HG02678 (cell line): Measurements from ENCODE around the gene CDC42EP5.
"Not testable (repeated sequence)": the region's sequence is repeated elsewhere in the genome, so short reads cannot be mapped to it uniquely, and the experiment has no call there.

ENCODE experiments used
- ATAC-seq: cut with Tn5 transposase; IDR thresholded peaks from one replicate; pipeline ENCODE4 v1.9.1; 2021; ENCODE audit warnings: mild to moderate bottlenecking, moderate library complexity; ENCODE audit not compliant: unreplicated experiment

The CDC42EP5 gene

GRCh38 chr19:54449701-54450069 is 23.4 kb downstream of the CDC42EP5 start:
- no peak for ATAC-seq

- peak; percentile 87 for ATAC-seq
These were observed 24.1 kb downstream of the CDC42EP5 start, which contains the start of gene LENG8 for GRCh38 chr19:54448774-54449700. LENG8 (plus strand) TSS chr19:54449199; CDS start chr19:54451345, 2,146 bp downstream.

DNA sequence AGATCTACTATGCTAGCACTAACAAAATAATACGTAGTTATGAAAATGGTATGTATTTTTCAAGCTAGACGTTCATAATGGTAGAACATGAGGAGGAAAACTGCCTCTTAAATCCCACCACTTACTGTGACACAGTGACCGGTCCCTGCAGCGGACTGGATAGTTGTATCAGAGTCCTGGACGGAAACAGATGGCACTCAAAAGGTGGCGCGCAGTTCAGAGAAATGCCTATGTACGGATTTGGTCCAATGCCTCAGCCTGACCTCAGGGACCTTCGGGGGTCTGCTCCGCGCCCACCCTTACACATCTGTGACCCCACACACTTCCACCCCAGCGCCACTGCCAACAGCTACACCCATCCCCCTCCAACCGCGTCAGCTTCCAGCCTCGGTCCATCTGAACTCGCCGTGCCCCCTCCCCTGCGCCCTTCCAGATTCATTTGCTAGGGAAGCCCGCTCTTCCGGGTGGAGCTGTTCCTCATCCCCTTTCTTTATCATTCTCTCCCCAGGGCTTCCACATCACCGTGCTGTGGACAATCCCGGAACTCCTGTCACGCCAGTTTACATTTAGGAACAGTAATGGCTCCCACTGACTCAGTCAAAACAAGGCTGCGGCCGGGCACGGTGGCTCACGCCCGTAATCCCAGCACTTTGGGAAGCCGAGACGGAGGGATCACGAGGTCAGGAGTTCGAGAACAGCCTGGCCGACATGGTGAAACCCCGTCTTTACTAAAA is 24.9 kb downstream of the CDC42EP5 start:
- ATAC-seq: peak; percentile 10

DNA sequence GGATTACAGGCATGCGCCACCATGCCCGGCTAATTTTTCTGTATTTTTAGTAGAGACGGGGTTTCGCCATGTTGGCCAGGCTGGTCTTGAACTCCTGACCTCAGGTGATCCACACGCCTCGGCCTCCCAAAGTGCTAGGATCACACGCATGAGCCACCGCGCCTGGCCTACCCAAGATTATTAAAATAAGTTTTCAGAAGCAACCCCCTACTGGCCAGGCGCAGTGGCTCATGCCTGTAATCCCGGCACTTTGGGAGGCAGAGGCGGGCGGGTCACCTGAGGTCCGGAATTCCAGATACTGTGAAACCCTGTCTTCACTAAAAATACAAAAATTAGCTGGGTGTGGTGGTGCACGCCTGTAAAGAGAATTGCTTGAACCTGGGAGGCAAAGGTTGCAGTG is 26.7 kb downstream of the CDC42EP5 start:
- ATAC-seq: not testable (repeated sequence)

GRCh38 chr19:54444737-54445136 is 28.4 kb downstream of the CDC42EP5 start:
- no peak for ATAC-seq

GRCh38 chr19:54440641-54441040 is 32.5 kb downstream of the CDC42EP5 start:
- ATAC-seq: no peak

DNA sequence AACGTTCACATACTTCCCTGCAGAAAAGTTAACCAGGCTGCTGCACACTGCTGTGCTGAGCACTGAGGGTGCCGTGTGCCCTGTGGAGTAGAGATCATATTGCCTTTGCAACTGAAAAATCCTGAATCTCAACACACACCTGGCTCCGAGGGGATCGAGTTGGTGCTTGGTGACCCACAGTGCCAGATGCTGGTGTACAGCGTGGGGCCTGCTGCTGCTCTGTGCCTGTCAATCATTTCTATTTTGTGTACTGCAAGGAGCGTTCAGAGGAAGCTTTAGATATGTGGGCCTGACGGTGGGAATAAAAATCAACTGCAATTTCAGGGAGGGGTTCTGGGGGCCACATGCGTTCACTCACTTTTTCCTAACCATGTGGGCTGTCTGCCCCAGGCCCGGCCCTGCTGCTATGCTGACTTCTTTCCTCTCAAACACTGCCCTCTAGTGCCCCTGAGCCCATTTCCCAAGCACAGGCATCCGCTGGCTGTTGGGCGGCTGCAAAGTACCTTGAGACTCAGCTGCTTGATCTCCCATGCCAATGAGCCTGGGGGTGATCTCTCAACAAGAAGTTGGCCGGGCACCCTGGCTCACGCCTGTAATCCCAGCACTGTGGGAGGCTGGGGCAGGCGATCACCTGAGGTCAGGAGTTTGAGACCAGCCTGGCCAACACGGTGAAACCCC is 33.8 kb downstream of the CDC42EP5 start:
- no peak for ATAC-seq

DNA sequence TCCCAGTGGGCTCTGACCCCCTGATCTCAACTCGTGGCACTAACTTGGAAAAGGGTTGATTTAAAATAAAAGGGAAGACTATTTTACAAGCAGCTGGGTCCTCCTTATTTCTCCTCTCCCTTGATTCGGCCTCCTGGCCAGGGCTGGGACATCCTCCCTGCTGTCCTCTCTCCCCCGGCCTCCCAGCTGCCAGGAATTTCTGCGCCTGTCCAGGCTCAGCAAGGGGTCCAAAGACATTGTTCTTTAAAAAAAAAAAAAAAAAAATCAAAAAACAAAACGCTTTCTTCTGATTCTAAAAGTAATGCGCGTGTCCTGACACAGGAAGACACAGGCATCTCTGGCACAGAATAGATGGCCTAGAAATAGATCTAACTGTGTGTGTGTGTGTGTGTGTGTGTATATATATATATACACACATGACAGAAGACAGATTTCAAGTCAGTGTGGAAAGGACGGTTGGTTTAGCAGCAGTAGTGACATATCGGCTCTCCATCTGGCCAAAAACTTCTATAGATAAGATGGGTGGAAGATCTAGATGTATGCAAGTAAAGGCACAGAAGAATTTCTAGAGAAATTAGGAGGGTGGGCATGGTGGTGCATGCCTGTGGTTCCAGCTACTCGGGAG is 36.4 kb downstream of the CDC42EP5 start:
- no peak for ATAC-seq

DNA sequence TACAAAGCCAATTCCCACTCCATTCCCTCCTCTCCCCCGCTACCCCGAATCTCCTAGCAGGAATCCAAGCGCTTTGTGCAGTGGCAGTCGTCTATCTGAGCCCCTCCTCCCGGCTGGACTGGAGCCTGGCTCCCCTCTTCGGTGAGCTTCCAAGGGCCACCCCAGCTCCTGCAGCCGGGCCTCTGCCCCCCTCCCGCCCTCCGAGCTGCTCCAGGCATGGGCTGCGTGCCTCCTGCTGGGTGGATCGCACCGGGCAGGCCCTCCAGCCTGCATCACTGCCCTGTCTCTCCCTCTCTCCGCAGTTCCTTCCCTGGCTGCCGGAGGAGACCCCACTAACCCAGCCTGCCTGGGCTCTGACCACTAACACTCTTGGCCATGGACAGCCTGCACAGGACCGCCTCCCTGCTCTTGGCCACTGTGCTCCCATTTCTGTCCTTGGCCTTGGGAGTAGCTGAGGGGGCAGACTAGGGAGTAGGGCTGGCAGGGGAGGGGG is 37.0 kb downstream of the CDC42EP5 start:
- ATAC-seq: no peak

- no peak for ATAC-seq
These were observed 37.5 kb downstream of the CDC42EP5 start for GRCh38 chr19:54435551-54436016.

DNA sequence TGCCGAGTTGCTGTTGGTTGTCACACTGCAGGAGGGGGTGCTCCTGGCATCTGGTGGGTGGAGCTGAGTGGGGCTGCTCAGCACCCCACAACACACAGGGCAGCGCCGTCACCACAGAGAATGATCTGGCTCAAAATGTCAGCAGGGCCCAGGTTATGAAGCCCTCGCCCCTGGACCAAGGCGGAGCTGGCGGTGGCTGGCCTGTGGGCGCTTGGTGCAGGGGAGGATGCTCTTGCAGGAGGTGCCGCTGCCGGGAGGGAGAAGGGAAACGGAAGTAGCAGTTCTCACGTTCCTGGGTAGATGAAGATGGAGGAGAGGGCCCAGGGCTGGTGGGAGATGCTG is 38.3 kb downstream of the CDC42EP5 start:
- no peak for ATAC-seq

- no peak for ATAC-seq
These were observed 38.8 kb downstream of the CDC42EP5 start for GRCh38 chr19:54434112-54434872.

GRCh38 chr19:54433697-54434096 is 39.4 kb downstream of the CDC42EP5 start:
- no peak for ATAC-seq

DNA sequence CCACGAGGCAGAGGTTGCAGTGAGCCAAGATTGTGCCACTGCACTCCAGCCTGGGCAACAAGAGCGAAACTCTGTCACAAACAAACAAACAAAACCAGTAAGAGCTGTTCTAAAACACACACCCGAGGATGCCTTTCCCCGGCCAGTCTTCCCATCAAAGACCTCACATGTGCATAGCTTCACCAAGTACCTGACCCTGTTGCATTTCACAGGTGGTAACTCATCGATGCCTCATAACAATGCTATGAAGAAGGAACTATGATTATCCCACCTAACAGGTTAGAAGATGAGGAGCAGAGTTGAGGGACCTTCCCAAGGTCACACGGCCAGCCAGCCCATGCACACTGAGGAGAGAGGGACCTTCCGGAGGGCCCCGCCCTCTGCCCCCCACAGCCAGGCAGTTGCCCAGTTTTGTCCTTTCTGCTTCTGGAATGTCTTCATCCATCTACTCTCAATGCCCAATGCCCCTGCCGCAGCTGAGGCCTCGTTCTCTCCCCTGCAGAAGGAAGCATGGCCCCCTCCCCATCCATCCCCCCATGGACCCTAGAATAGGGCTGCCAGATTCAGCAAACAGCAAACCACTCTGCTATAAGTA is 40.9 kb downstream of the CDC42EP5 start:
- no peak for ATAC-seq

DNA sequence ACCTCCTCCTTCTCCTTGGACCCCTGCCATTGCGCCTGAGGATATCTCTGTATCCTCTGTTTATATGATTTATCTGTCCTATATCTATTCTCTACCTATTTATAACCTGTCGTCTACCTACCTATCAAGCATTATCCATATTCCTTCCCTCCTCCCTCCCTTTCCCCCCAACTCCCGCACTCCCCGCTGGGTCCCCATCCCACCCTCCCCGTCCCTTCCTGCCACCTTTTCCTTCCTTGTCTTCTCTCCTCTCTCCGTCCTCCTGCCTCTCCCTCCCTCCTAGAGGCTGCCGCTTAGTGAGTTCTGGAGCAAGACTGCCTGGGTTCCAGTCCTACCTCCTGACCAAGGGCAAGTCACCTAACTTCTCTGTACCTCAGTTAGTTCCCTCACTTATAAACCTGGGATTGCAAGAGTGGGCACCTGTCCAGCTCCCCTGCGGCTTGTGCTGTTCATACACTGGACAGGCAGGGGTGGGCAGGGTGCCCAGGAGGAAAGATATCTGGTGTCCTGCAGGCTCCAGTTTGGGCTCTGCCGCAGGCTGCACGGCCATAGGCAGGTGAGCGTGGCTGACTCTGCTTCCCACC is 41.7 kb downstream of the CDC42EP5 start:
- ATAC-seq: no peak

GRCh38 chr19:54430306-54431254 is 42.5 kb downstream of the CDC42EP5 start:
- ATAC-seq: no peak

GRCh38 chr19:54429545-54430227 is 43.4 kb downstream of the CDC42EP5 start:
- no peak for ATAC-seq

- no peak for ATAC-seq
These were observed 44.0 kb downstream of the CDC42EP5 start for GRCh38 chr19:54429176-54429495.
